Gastroesophageal sphincter (tissue), 4 donors: ENCODE measurements around the gene ANKH. TPM values are rescaled to one million over a fixed set of nuclear protein-coding genes. Genes with fewer than 3 reads are reported as not detected.
A peak's percentile ranks its signal among the peaks of the same experiment; 100 is the strongest.

ENCODE experiments used
- ATAC-seq: fragments of 150-250 bp; one replicate; pipeline ENCODE4 v1.9.1; 2016; ENCODE audit warnings: mild to moderate bottlenecking, moderate library complexity
- H3K27ac ChIP-seq, 4 donors: fragments of 200-600 bp; sonication (generic) in 3 of 4; 1 replicate in 3 of 4; 2 replicates in 1 of 4; pipeline ENCODE4 v1.5.1; 2016 to 2019
- H3K27me3 ChIP-seq: fragments of 200-600 bp; sonication (generic); one replicate; pipeline ENCODE4 v1.5.1; 2019
- H3K36me3 ChIP-seq, 2 donors: fragments of 200-600 bp; sonication (generic); one replicate each; pipeline ENCODE4 v1.5.1; 2019; ENCODE audit warnings: control low read depth in 1 of 2
- H3K4me1 ChIP-seq, 3 donors: fragments of 200-600 bp; sonication (generic); 1 replicate in 2 of 3; 2 replicates in 1 of 3; pipeline ENCODE4 v1.5.1; 2016 to 2019; ENCODE audit warnings: control low read depth in 2 of 3
- H3K4me3 ChIP-seq, 2 donors: fragments of 200-600 bp; sonication (generic); one replicate each; pipeline ENCODE4 v1.5.1; 2019; ENCODE audit warnings: mild to moderate bottlenecking in 1 of 2, moderate library complexity in 1 of 2
- H3K9me3 ChIP-seq, 3 donors: fragments of 200-600 bp; sonication (generic); one replicate each; pipeline ENCODE4 v1.5.1; 2017 to 2019; ENCODE audit warnings: control low read depth in 2 of 3
- CTCF ChIP-seq, 4 experiments: fragments of 200-600 bp in 2 of 4; fragments of 450-650 bp in 2 of 4; sonication (generic) in 1 of 4; IDR thresholded peaks; one replicate each; pipeline ENCODE4 v1.5.1; 2017 to 2019; ENCODE audit warnings: antibody characterized with exemption in 4 of 4, mild to moderate bottlenecking in 2 of 4, moderate library complexity in 2 of 4
- EP300 ChIP-seq: sonication (generic); formaldehyde crosslinking; IDR thresholded peaks from one replicate; pipeline ENCODE4 v1.6.1; 2017; ENCODE audit warnings: antibody characterized with exemption, mild to moderate bottlenecking
- POLR2A ChIP-seq, 2 donors: fragments of 450-650 bp; IDR thresholded peaks; one replicate each; pipeline ENCODE4 v1.6.1; 2017; ENCODE audit warnings: antibody characterized with exemption in 2 of 2, mild to moderate bottlenecking in 2 of 2, moderate library complexity in 1 of 2
- POLR2AphosphoS5 ChIP-seq: sonication (generic); formaldehyde crosslinking; IDR thresholded peaks from one replicate; pipeline ENCODE4 v1.6.1; 2017; ENCODE audit warnings: antibody characterized with exemption
- WGBS, 2 donors: methylation state at CpG; one replicate each; pipeline ENCODE4 v1.1.5; 2018; ENCODE audit warnings: low coverage in 1 of 2; 5-methylcytosine and 5-hydroxymethylcytosine counted together
- total RNA-seq, 4 donors: library from RNA; depleted of rRNA; stranded (reverse); fragments of >200 nt; gene quantifications; one replicate each; pipeline ENCODE4 v1.1.0, GENCODE V29; 2016

The ANKH gene
- total RNA-seq, 4 donors from 2014 or later, result 30.0 to 45.2 (median 36.0) TPM

GRCh38 chr5:14816999-14817761 is 54.4 kb downstream of the ANKH start:
- ATAC-seq, result peak; percentile 77
- H3K4me1 ChIP-seq, result peaks cover 0 to 16% (median 4%) of the 10 kb centered on the region in 3 donors
- 83 to 85% methylated on average over 1 to 6 of the region's 6 CpGs for WGBS, 2 donors

GRCh38 chr5:14816374-14816998 is 55.1 kb downstream of the ANKH start:
- Histone ChIP-seq H3K36me3 (no peaks in the 10 kb centered on the region), H3K4me1 (peaks cover 0 to 9% (median 1%) of the 10 kb centered on the region in 3 donors), H3K9me3 (no peaks in the 10 kb centered on the region), H3K27ac (no peak overlapping the region), H3K4me3 (no peak overlapping the region), H3K27me3 (no peaks in the 10 kb centered on the region)
- TF ChIP-seq POLR2A (IDR thresholded peaks at IDR 0.05), result no peak
- TF ChIP-seq EP300, result no peak
- TF ChIP-seq CTCF (IDR thresholded peaks at IDR 0.05), result no peak
- TF ChIP-seq POLR2AphosphoS5, result no peak
- 84 to 88% methylated on average over 10 to 11 of the region's 11 CpGs for WGBS, 2 donors
- no peak for ATAC-seq

More at GRCh38 chr5:14816999-14817761, 54.4 kb downstream of the ANKH start:
- Histone ChIP-seq H3K36me3 (no peaks in the 10 kb centered on the region), H3K9me3 (no peaks in the 10 kb centered on the region), H3K27me3 (no peaks in the 10 kb centered on the region), H3K27ac (no peak overlapping the region), H3K4me3 (no peak overlapping the region)
- TF ChIP-seq POLR2A (IDR thresholded peaks at IDR 0.05), result no peak
- no peak for TF ChIP-seq EP300
- no peak for TF ChIP-seq POLR2AphosphoS5
- no peak for TF ChIP-seq CTCF (IDR thresholded peaks at IDR 0.05)

GRCh38 chr5:14813747-14814146 is 57.8 kb downstream of the ANKH start:
- ATAC-seq, result no peak

GRCh38 chr5:14812166-14812565 is 59.4 kb downstream of the ANKH start:
- peaks cover 0 to 18% (median 0%) of the 10 kb centered on the region in 3 donors for H3K4me1 ChIP-seq
- ATAC-seq, result no peak
- TF ChIP-seq EP300 (no peak), POLR2AphosphoS5 (no peak), CTCF (IDR thresholded peaks at IDR 0.05) (no peak), POLR2A (IDR thresholded peaks at IDR 0.05) (no peak)
- no peaks in the 10 kb centered on the region for H3K9me3 ChIP-seq
- no peaks in the 10 kb centered on the region for H3K27me3 ChIP-seq
- H3K4me3 ChIP-seq, result no peak overlapping the region
- WGBS, 2 donors, result 96 to 100% methylated on average over 3 to 5 of the region's 5 CpGs
- H3K36me3 ChIP-seq, result no peaks in the 10 kb centered on the region
- H3K27ac ChIP-seq, result no peak overlapping the region

More at GRCh38 chr5:14813747-14814146, 57.8 kb downstream of the ANKH start:
- Histone ChIP-seq H3K4me1 (peaks cover 0 to 21% (median 0%) of the 10 kb centered on the region in 3 donors), H3K27ac (no peak overlapping the region), H3K9me3 (no peaks in the 10 kb centered on the region), H3K4me3 (no peak overlapping the region), H3K36me3 (no peaks in the 10 kb centered on the region), H3K27me3 (no peaks in the 10 kb centered on the region)
- TF ChIP-seq POLR2A (IDR thresholded peaks at IDR 0.05) (no peak), EP300 (no peak), POLR2AphosphoS5 (no peak), CTCF (IDR thresholded peaks at IDR 0.05) (no peak)
- WGBS, 2 donors, result 86 to 88% methylated on average over 2 to 3 of the region's 3 CpGs
